ENCODE data around the gene ATP5F1B. TPM values are rescaled to one million over a fixed set of nuclear protein-coding genes. Genes with fewer than 3 reads are reported as not detected.
"Not testable (repeated sequence)": the region's sequence is repeated elsewhere in the genome, so short reads cannot be mapped to it uniquely, and the experiment has no call there.

The ATP5F1B gene
- total RNA-seq, 1 donor from 2014 or later: 246 TPM

DNA sequence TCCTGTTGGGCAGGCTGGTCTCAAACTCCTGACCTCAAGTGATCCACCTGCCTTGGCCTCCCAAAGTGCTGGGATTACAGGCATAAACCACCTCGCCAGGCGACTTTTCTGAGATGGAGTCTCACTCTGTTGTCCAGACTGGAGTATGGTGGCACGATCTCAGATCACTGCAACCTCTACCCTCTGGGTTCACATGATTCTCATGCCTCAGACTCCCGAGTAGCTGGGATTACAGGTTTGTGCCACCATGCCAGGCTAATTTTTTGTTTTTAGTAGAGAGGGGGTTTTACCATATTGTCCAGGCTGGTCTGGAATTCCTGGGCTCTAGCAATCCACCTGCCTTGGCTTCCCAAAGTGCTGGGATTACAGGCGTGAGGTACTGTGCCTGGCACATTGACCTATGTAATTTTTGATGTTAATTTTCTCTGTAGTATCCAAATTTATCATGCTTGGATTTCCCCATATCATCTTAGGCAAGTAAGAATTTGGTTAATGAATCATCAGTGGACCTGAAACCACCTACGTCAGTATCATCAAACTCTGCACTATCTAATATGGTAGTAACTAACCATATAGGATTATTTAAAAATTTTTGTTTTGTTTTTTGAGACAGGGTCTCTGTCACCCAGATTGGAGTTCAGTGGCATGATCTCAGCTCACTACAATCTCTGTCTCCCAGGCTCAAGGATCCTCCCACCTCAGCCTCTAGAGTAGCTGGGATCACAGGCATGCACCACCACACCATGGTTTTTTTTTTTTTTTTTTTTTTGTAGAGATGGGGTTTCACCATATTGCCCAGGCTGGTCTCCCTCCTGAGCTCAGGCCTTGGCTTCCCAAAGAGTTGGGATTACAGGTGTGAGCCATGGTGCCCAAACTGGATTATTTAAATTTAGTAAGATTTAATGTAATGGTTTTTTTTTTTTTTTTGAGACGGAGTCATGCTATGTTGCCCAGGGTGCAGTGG is 11.9 kb upstream of the ATP5F1B start:
- ATAC-seq (no peak), DNase-seq (ENCODE audit: low spot score) (no peak)
- intact Hi-C loops (cut with DNase I): no loop called here

DNA sequence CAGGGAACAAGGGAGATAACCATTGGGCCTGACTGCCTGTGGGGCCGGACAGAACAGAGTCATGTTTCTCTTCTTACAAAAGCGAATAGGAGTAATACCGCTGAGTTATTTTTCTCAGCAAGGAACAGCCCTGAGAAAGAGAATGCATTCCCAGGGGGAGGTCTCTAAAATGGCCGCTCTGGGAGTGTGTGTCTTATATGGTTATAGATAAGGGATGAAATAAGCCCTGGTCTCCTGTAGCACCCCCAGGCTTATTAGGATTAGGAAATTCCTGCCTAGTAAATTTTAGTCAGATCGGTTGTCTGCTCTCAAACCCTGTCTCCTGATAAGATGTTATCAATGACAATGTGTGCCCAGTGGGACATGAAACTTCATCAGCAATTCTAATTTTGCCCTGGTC is 8.0 kb upstream of the ATP5F1B start:
- ATAC-seq; intact Hi-C loops (cut with DNase I); DNase-seq (ENCODE audit: low spot score): not testable (repeated sequence)

DNA sequence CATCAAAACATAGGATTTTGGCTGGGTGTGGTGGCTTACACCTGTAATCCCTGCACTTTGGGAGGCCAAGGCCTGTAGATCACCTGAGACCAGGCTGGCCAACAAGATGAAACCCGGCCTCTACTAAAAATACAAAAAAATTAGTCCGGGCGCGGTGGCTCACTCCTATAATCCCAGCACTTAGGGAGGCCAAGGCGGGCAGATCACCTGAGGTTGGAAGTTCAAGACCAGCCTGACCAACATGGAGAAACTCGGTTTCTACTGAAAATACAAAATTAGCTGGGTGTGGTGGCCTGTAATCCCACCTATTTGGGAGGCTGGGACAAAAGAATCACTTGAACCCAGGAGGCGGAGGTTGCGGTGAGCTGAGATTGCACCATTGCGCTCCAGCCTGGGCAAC is 2.2 kb upstream of the ATP5F1B start:
- ATAC-seq; DNase-seq (ENCODE audit: low spot score); intact Hi-C loops (cut with DNase I): not testable (repeated sequence)

DNA sequence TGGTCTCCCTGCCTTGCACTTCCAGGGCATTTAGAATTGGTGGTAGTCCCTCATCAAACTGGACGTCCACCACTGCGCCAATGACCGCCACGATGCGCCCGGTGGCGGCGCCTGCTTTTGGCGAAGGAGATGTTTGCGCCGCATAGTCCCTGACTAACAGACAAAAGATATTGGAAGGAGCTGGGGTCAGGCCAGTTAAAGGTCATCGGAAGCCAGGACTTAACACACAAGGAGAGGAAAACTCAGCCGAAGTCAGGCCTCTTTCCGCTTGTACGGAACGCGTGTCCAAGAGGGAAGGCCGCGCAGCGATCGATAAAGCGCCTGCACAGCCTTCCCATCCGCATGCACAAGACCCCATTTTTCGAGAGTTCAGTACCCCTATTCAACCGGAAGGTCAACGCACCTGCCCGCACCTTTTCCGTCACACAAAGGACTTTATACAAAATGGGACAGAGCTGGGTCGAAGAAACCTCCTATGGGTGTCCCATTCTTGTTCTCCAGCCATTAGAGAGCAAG is 525 bp downstream of the ATP5F1B start:
- intact Hi-C loops (cut with DNase I): no loop called here
- DNase-seq (ENCODE audit: low spot score) (no peak), ATAC-seq (no peak)

DNA sequence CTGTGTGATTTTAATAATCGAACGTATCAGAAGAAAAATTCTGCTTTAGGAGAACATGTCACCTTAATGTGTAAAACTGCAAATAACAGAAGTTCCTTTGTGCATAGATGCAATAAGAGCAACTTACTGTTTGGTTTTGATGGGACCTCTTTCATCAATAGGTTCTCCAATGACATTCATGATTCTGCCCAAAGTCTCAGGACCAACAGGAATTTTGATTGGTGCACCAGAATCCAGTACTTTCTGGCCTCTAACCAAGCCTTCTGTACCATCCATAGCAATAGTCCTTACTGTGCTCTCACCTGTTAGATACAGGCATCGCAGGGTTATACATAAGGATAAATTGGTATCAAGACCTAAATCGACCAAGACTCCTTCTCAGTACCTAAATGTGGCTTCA is 1.1 kb downstream of the ATP5F1B start:
- intact Hi-C loops (cut with DNase I): no loop called here
- no peak for DNase-seq (ENCODE audit: low spot score)
- no peak for ATAC-seq

DNA sequence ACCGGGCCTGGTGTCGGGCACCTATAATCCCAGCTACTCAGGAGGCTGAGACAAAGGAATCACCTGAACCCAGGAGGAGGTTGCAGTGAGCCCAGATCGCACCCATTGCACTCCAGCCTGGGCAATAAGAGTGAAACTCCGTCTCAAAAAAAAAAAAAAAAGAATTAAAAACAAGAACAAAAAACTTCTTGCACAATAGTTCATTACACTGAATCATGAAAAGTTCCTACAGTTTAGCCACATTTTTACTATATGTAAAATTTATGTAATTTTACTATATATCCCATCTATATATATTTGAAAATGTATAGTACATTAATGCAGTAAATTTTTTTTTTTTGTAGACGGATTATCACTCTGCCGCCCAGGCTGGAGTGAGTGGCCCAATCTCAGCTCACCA is 4.6 kb downstream of the ATP5F1B start:
- intact Hi-C loops (cut with DNase I): no loop called here
- ATAC-seq: no peak
- no peak for DNase-seq (ENCODE audit: low spot score)

DNA sequence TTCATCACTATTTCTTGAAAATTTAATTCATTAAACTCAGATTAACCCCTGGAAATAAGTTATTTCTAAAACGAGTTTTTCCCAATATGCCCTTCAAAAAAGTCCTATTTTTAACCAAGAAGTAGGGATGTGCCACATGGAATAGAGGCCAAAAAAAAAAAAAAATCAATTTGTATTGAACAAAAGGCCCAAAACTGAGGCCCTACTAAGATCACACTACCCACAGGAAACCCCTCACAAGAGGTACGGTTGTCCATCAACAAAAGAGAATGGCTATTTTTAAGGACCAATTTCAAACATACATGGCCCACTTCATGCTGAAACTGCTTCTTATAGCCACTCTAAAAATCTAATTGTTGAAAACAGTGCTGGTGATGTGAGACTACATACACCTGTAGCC is 8.2 kb downstream of the ATP5F1B start:
- no peak for DNase-seq (ENCODE audit: low spot score)
- ATAC-seq: no peak
- intact Hi-C loops (cut with DNase I): no loop called here

DNA sequence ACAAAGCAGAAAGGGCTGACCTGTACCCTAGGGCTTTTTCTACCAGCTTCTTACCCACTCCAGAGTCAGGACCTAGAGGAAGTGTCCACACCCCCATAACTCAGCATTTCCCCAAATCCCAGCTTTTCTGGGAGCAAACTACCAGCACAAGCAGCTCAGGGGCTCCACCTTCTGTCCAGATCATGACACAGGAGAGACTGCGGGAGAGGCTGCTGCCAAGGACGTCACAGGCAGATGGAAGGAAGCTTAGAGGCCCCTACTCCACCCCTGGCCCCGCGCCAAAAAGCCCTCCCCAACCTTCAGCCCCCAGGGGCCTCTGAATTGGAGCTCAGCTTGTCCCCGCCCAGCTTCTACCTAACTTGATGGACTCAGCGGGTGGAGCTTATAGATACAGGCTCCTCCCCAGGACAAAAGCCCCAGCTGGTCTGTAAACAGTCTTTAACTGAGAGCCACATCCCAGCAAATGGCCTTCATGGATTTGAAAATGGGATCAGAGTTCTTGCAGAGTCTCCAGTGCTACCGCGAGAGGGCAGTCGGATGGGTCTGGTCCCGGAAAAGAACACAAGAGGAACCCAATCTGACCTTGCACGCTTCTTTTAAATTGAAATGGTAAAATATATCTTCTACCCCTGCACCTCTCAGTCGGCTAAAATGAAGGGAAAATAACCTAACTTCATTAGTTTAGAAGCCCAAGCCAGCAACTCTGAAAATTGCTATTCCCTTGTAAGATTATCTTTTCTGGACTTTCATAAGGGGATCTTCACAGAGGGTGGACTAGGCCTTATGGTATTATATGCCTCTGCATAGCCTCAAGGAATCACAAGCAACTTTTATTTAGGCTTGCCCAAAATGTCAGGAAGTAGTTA is 8.9 kb downstream of the ATP5F1B start:
- DNase-seq (ENCODE audit: low spot score) (peak; percentile 100), ATAC-seq (peak; percentile 93)
- intact Hi-C loops (cut with DNase I): no loop called here

DNA sequence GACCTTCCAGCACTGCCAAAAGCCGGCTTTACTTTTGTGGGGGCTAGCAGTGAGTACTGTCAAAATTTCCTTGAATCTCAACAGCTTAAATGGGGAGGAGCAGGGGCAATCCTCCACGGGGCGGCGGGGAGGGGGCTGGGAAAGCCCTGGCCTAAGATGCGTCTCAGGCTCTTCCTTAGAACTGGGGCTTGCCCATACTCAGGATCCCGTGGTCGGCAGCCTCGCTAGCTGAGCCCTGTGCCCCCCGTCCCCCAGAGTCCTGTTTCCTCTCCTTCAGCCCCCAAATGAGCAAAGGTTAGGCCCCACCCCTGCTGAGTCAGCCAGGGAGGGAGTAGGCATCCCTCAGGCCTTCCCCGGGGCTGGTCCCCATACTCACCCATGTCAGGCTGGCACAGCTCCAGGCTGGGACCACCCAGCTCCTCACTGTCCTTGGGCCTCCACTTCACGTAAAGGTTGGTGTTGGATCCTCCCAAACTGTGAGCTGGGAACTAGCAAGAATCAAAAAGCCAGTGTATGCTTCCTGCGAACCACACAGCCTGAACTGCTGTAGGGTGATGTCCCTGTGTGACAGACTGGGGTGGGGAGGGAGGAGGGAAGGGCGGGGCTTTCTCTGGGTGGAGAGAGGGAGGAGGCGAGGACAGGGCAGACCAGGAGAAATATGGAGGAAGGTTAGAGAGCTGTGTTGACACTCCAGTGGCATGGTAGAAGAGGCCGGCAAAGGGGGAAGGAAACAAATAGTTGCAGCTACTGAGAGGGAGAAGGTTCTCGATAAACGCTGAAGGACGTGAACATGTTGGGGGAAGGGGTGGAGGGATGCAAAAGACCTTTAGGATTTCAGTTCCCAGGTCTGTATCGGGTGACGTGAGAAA is 9.7 kb downstream of the ATP5F1B start:
- DNase-seq (ENCODE audit: low spot score) (peak; percentile 94), ATAC-seq (peak; percentile 91)
- intact Hi-C loops (cut with DNase I): no loop called here

DNA sequence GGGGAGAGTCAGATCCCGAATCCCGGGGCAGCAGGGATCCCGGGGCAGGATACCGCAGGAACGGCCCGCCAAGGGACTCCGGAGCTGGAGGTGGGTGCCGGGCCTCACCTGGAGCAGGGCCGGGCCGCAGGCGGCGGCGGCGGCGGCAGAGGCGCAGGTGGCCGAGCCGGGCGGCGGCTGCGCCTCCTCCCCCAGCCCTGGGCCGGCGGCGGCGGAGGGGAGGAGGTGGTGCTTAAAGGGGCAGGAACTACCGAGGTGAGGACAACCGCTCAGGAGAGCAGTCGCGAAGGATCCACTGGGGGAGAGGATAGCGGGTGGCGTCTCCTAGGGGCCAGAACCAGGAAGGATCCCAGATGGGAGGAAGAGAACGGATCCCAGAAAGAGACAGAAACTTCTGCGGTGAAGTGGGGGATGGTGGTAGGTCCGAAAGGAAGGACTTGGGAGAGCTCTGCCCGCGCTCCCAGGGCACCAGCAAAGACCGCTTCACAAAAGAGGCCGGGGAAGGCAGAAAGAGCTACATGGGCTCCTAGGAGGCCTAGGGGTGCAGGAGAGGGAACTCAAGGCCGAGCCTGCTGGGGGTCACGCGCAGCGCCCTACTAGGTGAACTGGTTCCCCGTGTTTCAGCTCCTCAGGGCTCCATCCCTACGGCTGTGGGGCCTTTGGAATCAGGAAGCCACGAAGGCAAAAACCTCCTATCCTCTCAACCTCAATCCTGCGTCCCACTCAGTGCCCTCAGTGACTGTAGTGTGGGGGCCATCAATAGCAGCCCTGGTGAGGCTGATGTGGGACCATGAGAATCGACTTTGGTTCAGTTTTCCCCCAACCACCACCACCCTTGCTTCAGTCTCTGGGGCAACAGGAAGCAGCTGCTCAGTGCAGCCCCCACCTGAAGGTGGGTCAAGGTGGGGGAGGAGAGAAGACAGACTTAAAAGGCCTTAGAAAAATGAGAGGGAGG is 10.7 kb downstream of the ATP5F1B start:
- ATAC-seq (peak; percentile 20), DNase-seq (ENCODE audit: low spot score) (peak; percentile 69)
- intact Hi-C loops (cut with DNase I): no loop called here

DNA sequence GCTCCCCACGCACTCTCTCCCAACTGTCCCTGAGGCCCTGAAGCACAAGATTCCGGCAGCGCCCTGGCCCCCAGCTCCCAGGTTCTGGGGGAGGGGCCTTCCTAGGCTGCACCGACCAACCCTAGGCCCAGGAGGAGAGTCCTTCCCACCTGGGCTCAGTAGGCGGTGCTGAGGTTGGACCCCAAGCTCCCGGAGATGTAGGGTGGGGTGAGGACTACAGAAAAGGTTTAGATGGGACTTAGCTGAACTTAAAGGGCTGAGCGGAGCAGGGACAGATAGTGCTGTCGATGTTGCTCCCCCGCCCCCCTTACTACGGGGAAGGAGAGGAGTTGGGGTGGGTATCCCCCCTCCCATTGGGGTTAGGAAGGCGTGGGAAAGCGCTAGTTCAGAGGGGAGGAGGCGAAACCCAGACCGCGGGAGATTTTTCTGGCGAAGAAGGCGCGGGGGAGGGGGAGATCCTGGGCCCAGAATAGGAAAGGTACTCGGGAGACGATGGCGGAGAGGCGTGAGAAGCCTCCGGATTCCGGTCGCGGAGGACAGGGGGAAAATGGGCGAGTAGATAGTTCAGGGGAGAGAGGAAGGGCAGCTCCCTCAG is 11.4 kb downstream of the ATP5F1B start:
- intact Hi-C loops (cut with DNase I): no loop called here
- ATAC-seq (no peak), DNase-seq (ENCODE audit: low spot score) (peak; percentile 79)

DNA sequence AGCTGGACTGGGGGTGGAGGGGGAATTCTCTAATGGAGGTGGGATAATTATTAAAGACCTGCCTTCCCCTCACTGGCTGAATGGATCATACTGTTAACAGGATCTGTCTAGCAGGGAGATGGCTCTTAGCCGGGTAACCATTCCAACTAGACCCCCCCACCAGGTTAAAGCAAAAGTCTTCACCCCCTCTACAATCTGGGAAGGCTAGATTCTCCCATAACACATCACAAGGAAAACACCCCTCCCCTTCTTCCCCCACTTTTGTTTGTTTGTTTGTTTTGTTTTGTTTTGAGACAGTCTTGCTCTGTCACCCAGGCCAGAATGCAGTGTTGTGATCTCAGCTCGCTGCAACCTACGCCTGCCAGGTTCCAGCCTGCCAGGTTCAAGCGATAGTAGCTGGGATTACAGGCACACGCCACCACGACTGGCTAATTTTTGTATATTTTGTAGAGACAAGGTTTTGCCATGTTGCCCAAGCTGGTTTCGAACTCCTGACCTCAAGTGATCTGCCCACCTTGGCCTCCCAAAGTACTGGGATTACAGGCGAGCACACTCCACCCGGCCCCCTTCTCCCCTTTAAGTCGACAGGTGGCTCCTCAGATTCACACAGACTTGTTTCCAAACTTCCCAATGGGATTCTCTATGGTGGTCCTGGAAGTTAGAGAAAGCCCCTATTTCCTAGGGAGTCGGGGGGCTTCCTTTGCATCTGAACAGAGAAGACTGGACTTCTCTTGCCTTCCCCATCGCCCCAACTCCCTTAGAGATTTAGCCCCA is 12.1 kb downstream of the ATP5F1B start:
- intact Hi-C loops (cut with DNase I): no loop called here

DNA sequence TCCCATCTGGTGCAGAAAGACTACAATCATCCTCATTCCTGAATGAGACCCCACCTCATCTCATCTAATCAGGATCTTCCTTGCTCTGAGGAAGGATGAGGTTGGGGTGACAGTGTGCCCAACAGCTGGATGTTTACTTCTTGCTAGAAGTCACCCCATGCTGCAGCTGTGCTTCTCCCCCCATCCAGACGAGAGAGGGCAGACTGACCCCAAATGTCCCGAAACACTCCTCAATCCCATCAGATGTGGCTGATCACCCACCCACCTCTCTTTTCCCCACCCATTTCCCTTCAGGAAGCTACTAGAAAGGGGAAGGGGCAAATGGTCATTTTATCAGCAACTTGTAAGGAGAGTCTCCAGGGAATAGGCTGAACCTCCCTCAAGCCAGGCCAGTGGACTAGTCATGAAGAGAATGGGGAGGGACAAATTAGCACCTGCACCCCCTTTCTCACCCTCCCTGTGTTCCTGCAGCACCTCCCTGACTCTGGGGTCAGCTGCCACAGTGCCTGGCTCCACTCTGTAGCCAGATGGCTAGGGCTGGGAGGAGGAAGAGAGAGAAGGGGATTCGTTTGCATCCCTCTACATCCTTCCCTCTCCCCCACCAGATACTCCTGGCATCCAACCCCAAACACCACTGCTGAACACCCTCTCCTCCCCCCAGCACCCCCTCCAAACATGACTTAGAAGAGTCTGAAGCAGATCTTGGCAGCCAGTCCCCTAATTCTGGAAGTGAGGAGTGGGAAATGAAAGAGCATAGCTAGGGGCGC is 12.9 kb downstream of the ATP5F1B start:
- ATAC-seq (no peak), DNase-seq (ENCODE audit: low spot score) (no peak)
- intact Hi-C loops (cut with DNase I): no loop called here

More for the DNA sequence above, 12.1 kb downstream of the ATP5F1B start:
- no peak for ATAC-seq
- no peak for DNase-seq (ENCODE audit: low spot score)

DNA sequence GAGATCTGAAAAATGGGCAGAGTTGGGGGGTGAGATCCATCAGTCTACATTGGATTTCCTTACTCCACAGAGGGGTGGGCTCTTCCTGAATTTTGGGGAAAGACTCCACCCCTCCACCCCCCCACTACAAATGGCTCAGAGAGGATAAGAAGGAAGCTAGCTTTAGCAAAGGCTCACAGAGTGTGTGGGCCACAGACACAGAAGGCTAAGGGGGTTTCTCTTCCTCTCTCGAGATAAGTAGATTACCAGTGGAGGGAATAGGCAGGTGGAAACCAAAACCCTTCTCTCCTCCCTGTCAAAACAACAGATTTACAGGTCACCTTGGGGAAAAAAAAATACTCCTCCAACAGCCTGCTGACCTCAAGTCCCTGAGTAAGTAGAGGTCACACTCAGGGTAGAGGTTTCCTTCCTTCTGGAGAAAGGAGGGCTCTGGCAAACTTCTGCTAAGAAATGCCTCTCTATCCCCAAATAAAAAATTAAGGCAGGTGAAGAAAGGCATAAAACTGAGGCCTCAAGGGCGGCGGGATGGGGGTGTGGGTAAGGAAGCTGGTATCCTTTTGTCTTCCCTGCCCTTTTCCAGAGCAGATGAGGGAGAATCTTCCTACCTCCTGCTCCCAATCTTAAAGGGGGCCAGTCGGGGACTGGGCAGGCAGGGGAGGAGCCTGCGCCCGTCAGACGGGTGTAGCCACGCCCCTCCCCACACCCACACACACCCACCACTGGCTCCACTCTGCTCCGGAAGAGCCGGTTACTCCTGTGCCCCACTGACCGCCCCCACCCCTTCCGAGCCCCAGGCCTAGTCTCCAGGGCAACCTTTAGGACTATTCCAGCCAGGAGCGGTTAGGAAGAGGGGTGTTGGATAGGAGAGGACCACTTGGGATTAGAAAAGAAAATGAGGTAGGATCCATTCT is 13.7 kb downstream of the ATP5F1B start:
- intact Hi-C loops (cut with DNase I): no loop called here
- ATAC-seq: peak; percentile 21
- peak; percentile 87 for DNase-seq (ENCODE audit: low spot score)

DNA sequence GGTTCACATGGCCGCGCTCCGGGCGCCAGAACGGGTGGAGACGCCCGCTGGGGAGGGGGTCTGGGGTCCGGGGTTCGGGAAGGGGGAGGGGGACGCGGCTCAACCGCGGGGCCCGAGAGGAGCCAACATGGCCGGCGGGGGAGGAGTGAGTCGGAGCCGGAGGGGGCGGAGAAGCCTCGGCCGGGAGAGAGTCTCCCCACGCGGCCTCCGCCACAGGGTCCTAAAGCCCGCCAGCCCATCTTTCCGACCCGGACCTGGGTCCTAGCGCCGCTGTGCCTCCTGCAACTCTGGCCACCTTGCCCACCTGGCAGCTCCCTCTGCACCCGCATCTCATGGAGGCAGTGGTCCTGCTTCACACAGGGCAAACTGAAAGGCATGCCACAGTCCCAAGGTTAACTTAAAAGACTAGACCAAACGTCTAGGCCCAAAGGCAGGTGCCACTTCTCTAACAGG is 15.6 kb downstream of the ATP5F1B start, which contains the start of gene BAZ2A:
Gene BAZ2A, minus strand, starts transcription at position 147 of the 453 bp plus-strand sequence. CDS start 12,796 bp downstream, outside the sequence.
- intact Hi-C loops (cut with DNase I): no loop called here
- ATAC-seq: peak; percentile 91

More for the DNA sequence above, 15.6 kb downstream of the ATP5F1B start, which contains the start of gene BAZ2A:
- DNase-seq (ENCODE audit: low spot score): peak; percentile 92
